Muscle of arm (tissue), 12 donors: ENCODE measurements around the gene PIP4K2A. TPM values are rescaled to one million over a fixed set of nuclear protein-coding genes. Genes with fewer than 3 reads are reported as not detected.

Experiments used
- polyA plus RNA-seq, 12 donors: library from polyadenylated mRNA; unstranded; fragments of 120-200 nt; gene quantifications; one replicate each; pipeline ENCODE4 v1.2.1, GENCODE V29; 2013; ENCODE audit not compliant: insufficient read length in 12 of 12

Gene PIP4K2A
- polyA plus RNA-seq, 12 donors: 15.6 to 111 (median 24.2) TPM

Other genes starting within 250 kb of the PIP4K2A start
- under 1 TPM in 3 of 12 donors, not detected in 9; 0.19 to 0.37 (median 0.29) TPM for gene ARMC3, start 213.5 kb upstream of the PIP4K2A start, polyA plus RNA-seq